DMS114 treated with DMSO at 0.1 percent for 48 hours (cell line): ENCODE data around the gene VPS13C.

ENCODE experiments used
- DNase-seq: peaks from one replicate; lab custom pipeline; 2025; ENCODE audit not compliant: unreplicated experiment; lab: John Stamatoyannopoulos, UW

VPS13C gene

GRCh38 chr15:61938249-61938648 is 122.0 kb downstream of the VPS13C start:
- no peak for DNase-seq

- no peak for DNase-seq
Observed at GRCh38 chr15:61936528-61937195, 123.6 kb downstream of the VPS13C start.

DNA sequence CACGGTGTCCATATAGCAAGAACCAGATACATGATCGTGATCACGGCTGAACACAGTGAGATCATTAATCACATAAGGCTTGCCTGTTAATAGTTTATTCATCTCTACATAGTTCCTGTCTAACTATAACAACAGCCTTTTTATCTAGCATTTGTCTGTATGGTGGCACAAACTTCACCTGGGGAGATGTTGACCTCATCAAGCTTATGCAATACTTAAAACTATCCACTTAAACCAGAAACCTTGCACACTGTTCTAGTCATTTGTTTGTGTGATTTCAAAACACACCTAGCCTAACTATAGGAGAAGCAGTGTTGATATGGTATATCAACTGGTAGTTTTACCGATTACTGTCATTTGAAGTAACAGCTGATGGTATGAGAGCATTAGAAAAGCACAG is 124.8 kb downstream of the VPS13C start:
- DNase-seq: no peak

- no peak for DNase-seq
Observed at GRCh38 chr15:61929452-61929851, 130.8 kb downstream of the VPS13C start.

GRCh38 chr15:61923173-61923572 is 137.1 kb downstream of the VPS13C start:
- no peak for DNase-seq

GRCh38 chr15:61921093-61921492 is 139.2 kb downstream of the VPS13C start:
- DNase-seq: no peak

DNA sequence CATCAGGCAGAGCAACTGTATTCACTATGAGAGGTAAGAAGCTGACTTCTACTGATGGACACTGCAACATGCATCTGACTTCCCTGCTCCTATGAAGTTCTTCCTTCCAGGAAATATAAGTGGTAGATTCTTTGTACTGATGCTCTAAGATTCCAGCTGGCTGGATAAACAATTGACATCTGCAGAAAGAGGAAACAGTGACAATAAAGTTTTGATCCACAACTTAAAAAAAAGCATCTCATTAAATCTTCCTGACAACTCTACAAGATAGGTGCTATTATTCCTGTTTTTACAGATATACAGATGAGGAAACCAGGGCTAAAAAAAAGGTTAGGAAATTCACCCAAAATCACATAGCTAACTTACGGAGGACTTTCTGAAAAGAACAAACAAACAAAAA is 142.8 kb downstream of the VPS13C start:
- DNase-seq: no peak

DNA sequence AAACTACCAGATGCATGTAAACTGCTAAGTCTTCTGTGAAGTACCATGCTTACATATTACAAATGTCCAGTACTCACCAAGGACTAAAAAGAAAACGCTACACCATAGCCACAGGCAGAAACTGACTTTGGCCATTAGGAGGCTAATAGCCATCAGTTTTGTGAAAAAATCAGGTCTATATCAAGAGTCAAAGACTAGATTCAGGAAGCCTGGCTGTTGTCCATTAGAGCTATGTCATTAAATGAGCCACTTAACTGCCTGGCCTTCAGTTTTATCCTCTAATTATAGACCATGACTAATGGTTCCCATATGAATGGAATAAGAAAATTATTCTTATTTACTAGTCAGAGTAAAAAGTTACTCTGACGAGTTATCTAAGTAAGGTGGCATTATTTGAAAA is 144.1 kb downstream of the VPS13C start:
- no peak for DNase-seq

DNA sequence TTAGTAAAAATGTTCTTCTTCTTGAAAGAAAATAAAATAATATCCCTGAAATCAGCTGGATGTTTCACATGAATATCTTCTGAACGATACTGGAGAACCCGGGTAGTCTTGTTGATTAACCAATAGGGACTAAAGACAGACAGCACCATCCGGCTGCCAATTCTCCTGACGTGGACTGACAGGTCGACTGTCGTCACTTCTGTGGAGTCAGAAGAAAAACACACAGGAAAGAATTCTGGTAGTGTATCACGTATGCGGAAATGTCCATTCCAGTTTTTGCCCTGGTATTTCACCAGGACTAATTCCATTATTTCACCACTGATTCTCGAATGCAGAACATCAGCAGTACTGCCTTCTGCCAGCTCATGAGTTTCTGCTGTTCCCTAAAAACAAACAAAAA is 144.6 kb downstream of the VPS13C start:
- no peak for DNase-seq

- DNase-seq: no peak
Observed at GRCh38 chr15:61910839-61911369, 149.3 kb downstream of the VPS13C start.

- DNase-seq: no peak
Observed at GRCh38 chr15:61908241-61908640, 152.0 kb downstream of the VPS13C start.

DNA sequence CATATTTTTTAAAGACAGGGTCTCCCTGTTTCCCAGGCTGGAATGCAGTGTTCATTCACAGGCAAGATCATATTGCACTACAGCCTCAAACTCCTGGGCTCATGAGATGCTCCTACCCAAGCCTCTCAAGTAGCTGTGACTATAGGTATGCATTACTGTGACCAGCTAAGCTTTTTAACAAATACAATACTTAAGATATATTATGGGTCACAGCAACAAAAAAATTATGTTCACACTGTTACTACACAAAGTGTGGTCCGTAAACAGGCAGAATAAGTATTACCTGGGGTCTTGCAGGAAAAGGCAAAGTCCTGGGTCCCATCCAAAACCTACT is 152.5 kb downstream of the VPS13C start:
- DNase-seq: no peak

- DNase-seq: no peak
Observed at GRCh38 chr15:61906961-61907752, 153.1 kb downstream of the VPS13C start.

GRCh38 chr15:61893146-61893545 is 167.1 kb downstream of the VPS13C start:
- DNase-seq: no peak

DNA sequence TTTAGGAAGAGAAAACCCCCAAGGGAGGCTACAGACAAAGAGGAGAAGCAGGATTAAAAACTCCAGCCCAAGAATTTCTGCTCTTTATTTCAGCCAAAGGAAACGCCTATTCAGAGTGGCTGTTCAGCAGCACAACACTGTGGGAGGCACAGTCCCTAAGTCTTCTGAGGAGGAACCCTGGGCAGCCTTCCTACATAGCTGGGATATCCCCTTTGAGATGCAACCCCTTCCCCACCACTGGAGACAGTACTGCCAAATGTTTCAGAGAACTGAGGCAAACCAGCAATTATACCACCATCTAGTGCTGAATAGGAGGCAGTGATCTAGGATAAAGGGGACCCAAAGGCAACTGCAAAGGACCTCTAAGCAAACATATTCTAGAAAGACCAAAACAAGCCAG is 168.1 kb downstream of the VPS13C start:
- DNase-seq: no peak

DNA sequence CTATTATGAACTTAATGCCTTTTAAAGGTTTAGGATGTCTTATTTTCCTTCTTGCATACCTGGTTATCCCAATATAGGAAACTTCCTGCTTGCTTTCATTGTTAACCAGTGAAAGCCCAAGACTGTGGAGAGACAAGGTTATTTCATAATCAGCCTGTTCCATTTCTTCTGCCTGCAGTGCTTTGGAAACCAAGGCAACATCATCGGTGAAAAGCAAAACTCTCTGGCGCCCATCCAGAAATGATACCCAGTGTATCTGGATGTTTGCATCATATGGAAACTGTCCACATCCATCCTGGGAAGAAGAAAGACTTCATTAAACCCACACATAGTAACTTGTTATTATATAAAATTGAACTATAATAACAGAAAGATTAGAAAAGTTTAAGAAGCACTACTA is 170.1 kb downstream of the VPS13C start:
- DNase-seq: no peak

DNA sequence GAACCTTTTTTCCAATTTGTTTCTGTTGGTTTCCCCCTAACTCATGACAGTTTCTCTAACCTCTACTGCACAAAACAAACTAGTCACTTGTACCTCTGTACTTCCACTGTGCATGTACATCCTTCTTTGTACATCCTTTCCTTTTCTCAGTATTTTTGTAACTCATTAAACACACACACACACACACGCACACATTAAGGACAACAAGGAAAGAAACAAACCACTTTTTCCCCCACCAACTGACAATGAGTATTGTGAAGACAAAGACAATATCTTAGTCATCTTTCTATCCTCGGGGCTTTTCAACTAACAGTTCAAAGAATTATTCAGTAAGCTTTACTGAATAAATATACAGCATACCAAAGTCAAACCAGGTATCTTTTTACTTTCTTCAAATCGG is 170.5 kb downstream of the VPS13C start:
- no peak for DNase-seq

- no peak for DNase-seq
Observed at GRCh38 chr15:61888074-61888780, 172.0 kb downstream of the VPS13C start.

DNA sequence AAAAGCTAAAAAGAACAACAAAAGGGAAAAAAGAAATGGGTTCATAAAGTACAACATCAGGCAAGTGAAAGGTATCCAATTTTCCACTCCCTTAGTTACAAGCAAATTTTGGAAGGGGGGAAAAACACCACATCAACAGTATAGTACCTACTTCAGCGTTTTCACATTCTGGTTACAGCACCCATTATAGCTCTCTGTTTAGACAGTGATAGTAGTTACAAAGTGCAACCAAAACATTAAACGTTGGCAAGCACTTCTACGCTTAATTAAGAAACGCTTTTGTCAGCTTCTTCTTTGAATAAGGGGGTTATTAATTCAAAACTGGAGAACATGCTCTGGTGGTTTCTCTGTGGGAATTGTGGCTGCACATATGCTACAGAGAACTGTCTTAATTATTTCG is 180.2 kb downstream of the VPS13C start:
- no peak for DNase-seq

- no peak for DNase-seq
Observed at GRCh38 chr15:61879219-61879618, 181.0 kb downstream of the VPS13C start.

- peak; percentile 42 for DNase-seq
Observed at GRCh38 chr15:61871926-61872522, 188.2 kb downstream of the VPS13C start.

DNA sequence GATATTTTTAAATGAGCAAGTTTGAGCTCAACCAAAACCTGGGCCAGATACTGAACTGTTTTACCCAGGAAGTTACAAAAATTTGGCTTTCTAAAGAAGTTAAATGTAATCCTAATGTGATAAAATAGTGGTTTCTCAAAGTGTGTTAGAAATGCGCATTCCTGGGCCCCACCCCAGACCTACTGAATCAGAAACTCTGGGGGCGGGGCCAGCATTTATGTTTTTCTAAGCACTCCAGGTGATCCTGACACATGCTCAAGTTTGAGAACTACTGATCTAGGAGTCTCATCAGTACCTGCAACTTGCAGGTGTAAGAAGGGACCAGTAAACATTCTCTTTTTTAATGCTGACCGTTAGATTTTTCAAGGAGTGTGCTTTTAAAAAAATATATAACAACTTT is 190.6 kb downstream of the VPS13C start:
- DNase-seq: no peak
